IMR-90 (cell line): Measurements from ENCODE around the gene CACNA2D3. TPM values are rescaled to one million over a fixed set of nuclear protein-coding genes. Genes with fewer than 3 reads are reported as not detected.

Experiments used
- ATAC-seq: fragments of 200-7000 bp; cut with Tn5 transposase; 2 replicates; pipeline ENCODE4 v1.9.1; 2020; ENCODE audit warnings: low read depth, mild to moderate bottlenecking, moderate library complexity
- BruUV-seq: library from RNA; stranded (reverse); fragments of 400-500 nt; replicated peaks from 2 replicates; lab custom pipeline; 2021; lab: Mats Ljungman, UMichigan
- CTCF ChIA-PET: fragments of 300-600 bp; formaldehyde crosslinking; extraction: SDS; loops from one replicate; lab custom pipeline; 2021; ENCODE audit warnings: antibody characterized with exemption; lab: Yijun Ruan, JAX
- POLR2A ChIA-PET: fragments of 300-600 bp; sonication (Branson Sonifier 250); formaldehyde crosslinking; loops from one replicate; lab custom pipeline; 2022; ENCODE audit warnings: antibody characterized with exemption; ENCODE audit not compliant: unreplicated experiment; lab: Charles Lee
- DNase-seq: peaks from one replicate; pipeline ENCODE4 v3.0.0; 2013
- H2AFZ ChIP-seq: replicated peaks from 2 replicates; pipeline ENCODE3; 2013; ENCODE audit warnings: low read length, mild to moderate bottlenecking; ENCODE audit not compliant: poor library complexity
- H2AK5ac ChIP-seq: 2 replicates; pipeline ENCODE4 v1.6.1; 2013; ENCODE audit warnings: low read depth, low read length, inconsistent platforms
- H2AK9ac ChIP-seq: replicated peaks from 2 replicates; pipeline ENCODE3; 2013; ENCODE audit warnings: mild to moderate bottlenecking, low read depth, low read length, moderate library complexity; ENCODE audit not compliant: poor library complexity
- H2BK120ac ChIP-seq: 2 replicates; pipeline ENCODE4 v1.6.1; 2013; ENCODE audit warnings: low read depth, low read length, inconsistent platforms
- H2BK15ac ChIP-seq: 3 replicates; pipeline ENCODE4 v1.6.1; 2013; ENCODE audit warnings: low read depth, low read length, inconsistent platforms
- H2BK20ac ChIP-seq: 2 replicates; pipeline ENCODE4 v1.6.1; 2013; ENCODE audit warnings: low read depth, mild to moderate bottlenecking, inconsistent platforms, low read length, moderate library complexity
- H2BK5ac ChIP-seq: 2 replicates; pipeline ENCODE4 v1.6.1; 2013; ENCODE audit warnings: mild to moderate bottlenecking, low read depth, low read length, inconsistent platforms; ENCODE audit not compliant: poor library complexity, severe bottlenecking
- H3K14ac ChIP-seq: replicated peaks from 2 replicates; pipeline ENCODE4 v1.6.1; 2013; ENCODE audit warnings: low read depth, low read length, inconsistent platforms
- H3K18ac ChIP-seq: 2 replicates; pipeline ENCODE4 v1.6.1; 2013; ENCODE audit warnings: low read depth, low read length, control low read depth
- H3K23ac ChIP-seq: 2 replicates; pipeline ENCODE4 v1.6.1; 2013; ENCODE audit warnings: low read depth, low read length, inconsistent platforms
- H3K27ac ChIP-seq: 2 replicates; pipeline ENCODE4 v1.5.1; 2013; ENCODE audit warnings: mild to moderate bottlenecking, control low read depth, low read length; ENCODE audit not compliant: insufficient read depth
- H3K27me3 ChIP-seq: 2 replicates; pipeline ENCODE4 v1.6.1; 2013; ENCODE audit warnings: low read length; ENCODE audit not compliant: control insufficient read depth, insufficient read depth
- H3K36me3 ChIP-seq: 2 replicates; pipeline ENCODE4 v1.6.1; 2013; ENCODE audit warnings: low read length, mixed read lengths; ENCODE audit not compliant: control insufficient read depth, insufficient read depth
- H3K4ac ChIP-seq: 2 replicates; pipeline ENCODE4 v1.6.1; 2013; ENCODE audit warnings: low read depth, low read length, inconsistent platforms
- H3K4me1 ChIP-seq: 2 replicates; pipeline ENCODE4 v1.6.1; 2013; ENCODE audit warnings: low read length, mixed read lengths; ENCODE audit not compliant: control insufficient read depth, insufficient read depth
- H3K4me2 ChIP-seq: 2 replicates; pipeline ENCODE4 v1.6.1; 2013; ENCODE audit warnings: low read depth, mild to moderate bottlenecking, control low read depth, low read length, moderate library complexity
- H3K4me3 ChIP-seq: 2 replicates; pipeline ENCODE4 v1.5.1; 2013; ENCODE audit warnings: low read depth, mild to moderate bottlenecking, control low read depth, low read length, moderate library complexity; ENCODE audit not compliant: insufficient read depth
- H3K56ac ChIP-seq: 2 replicates; pipeline ENCODE4 v1.6.1; 2013; ENCODE audit warnings: low read length, inconsistent platforms; ENCODE audit not compliant: insufficient read depth; ENCODE audit errors: extremely low read depth
- H3K79me1 ChIP-seq, 2 experiments: 2 replicates each; pipeline ENCODE4 v1.6.1; 2013; ENCODE audit warnings: low read length in 2 of 2, inconsistent platforms in 1 of 2, low read depth in 1 of 2
- H3K9ac ChIP-seq: 2 replicates; pipeline ENCODE4 v1.6.1; 2013; ENCODE audit warnings: low read depth, low read length, control low read depth
- H3K9me1 ChIP-seq: 2 replicates; pipeline ENCODE4 v1.6.1; 2013; ENCODE audit warnings: low read length, inconsistent platforms; ENCODE audit not compliant: insufficient read depth
- H3K9me3 ChIP-seq: 2 replicates; pipeline ENCODE4 v1.6.1; 2013; ENCODE audit warnings: low read length; ENCODE audit not compliant: control insufficient read depth, insufficient read depth
- H4K20me1 ChIP-seq: 2 replicates; pipeline ENCODE4 v1.6.1; 2013; ENCODE audit warnings: low read length, inconsistent platforms; ENCODE audit not compliant: insufficient read depth
- H4K5ac ChIP-seq: 2 replicates; pipeline ENCODE4 v1.6.1; 2013; ENCODE audit warnings: mild to moderate bottlenecking, low read depth, low read length, control low read depth
- H4K8ac ChIP-seq, 2 experiments: 2 replicates each; pipeline ENCODE4 v1.6.1; 2013; ENCODE audit warnings: low read depth in 2 of 2, low read length in 2 of 2, control low read depth in 1 of 2, inconsistent platforms in 1 of 2
- H4K91ac ChIP-seq: 2 replicates; pipeline ENCODE4 v1.6.1; 2013; ENCODE audit warnings: low read depth, low read length, inconsistent platforms; ENCODE audit not compliant: insufficient read depth
- BHLHE40 ChIP-seq: fragments of 150-350 bp; IDR thresholded peaks from 2 replicates; pipeline ENCODE4 v1.6.1; 2016; ENCODE audit warnings: mild to moderate bottlenecking, low read depth, low read length
- CEBPB ChIP-seq: IDR thresholded peaks from 2 replicates; pipeline ENCODE4 v1.6.1; 2012; ENCODE audit warnings: low read depth, low read length, improper control_type of control experiment
- CHD1 ChIP-seq: IDR thresholded peaks from 2 replicates; pipeline ENCODE4 v1.6.1; 2012; ENCODE audit warnings: low read depth, low read length, improper control_type of control experiment
- CTCF ChIP-seq: conservative IDR thresholded peaks from 2 replicates; pipeline ENCODE4 v1.5.1; 2012; ENCODE audit warnings: mild to moderate bottlenecking, low read depth, low read length, improper control_type of control experiment
- ELK1 ChIP-seq: fragments of 150-350 bp; IDR thresholded peaks from 2 replicates; pipeline ENCODE4 v1.6.1; 2016; ENCODE audit warnings: low read depth, mild to moderate bottlenecking, low read length, moderate library complexity, borderline replicate concordance
- FOS ChIP-seq: fragments of 150-350 bp; IDR thresholded peaks from 2 replicates; pipeline ENCODE4 v1.6.1; 2016; ENCODE audit warnings: low read depth, low read length
- MAFK ChIP-seq: IDR thresholded peaks from 2 replicates; pipeline ENCODE4 v1.6.1; 2012; ENCODE audit warnings: low read depth, low read length, improper control_type of control experiment
- MAZ ChIP-seq: IDR thresholded peaks from 2 replicates; pipeline ENCODE4 v1.6.1; 2012; ENCODE audit warnings: low read depth, mild to moderate bottlenecking, low read length, improper control_type of control experiment, moderate library complexity, borderline replicate concordance
- NFE2L2 ChIP-seq: fragments of 150-350 bp; IDR thresholded peaks from 2 replicates; pipeline ENCODE4 v1.6.1; 2016; ENCODE audit warnings: low read depth, mild to moderate bottlenecking, low read length
- POLR2A ChIP-seq: IDR thresholded peaks from 2 replicates; pipeline ENCODE4 v1.6.1; 2012; ENCODE audit warnings: mild to moderate bottlenecking, low read depth, low read length
- RAD21 ChIP-seq: IDR thresholded peaks from 2 replicates; pipeline ENCODE4 v1.6.1; 2012; ENCODE audit warnings: low read length, improper control_type of control experiment
- RCOR1 ChIP-seq: IDR thresholded peaks from 2 replicates; pipeline ENCODE4 v1.6.1; 2012; ENCODE audit warnings: mild to moderate bottlenecking, low read length, improper control_type of control experiment; ENCODE audit not compliant: insufficient replicate concordance
- RFX5 ChIP-seq: IDR thresholded peaks from 2 replicates; pipeline ENCODE4 v1.8.0; 2012; ENCODE audit warnings: low read depth, mild to moderate bottlenecking, low read length, moderate library complexity
- SMC3 ChIP-seq: fragments of 150-350 bp; IDR thresholded peaks from 2 replicates; pipeline ENCODE4 v1.6.1; 2016; ENCODE audit warnings: low read depth, mild to moderate bottlenecking, antibody characterized with exemption, low read length, moderate library complexity
- USF2 ChIP-seq: fragments of 150-350 bp; IDR thresholded peaks from 2 replicates; pipeline ENCODE4 v1.6.1; 2017; ENCODE audit warnings: mild to moderate bottlenecking, antibody characterized with exemption, low read length, low read depth
- WGBS, 2 experiments: methylation state at CpG; one replicate each; pipeline versions ENCODE4 v1.1.5 to v1.1.7; 2013; ENCODE audit warnings: missing lambda C conversion rate in 2 of 2; ENCODE audit not compliant: insufficient read length in 1 of 2; ENCODE audit errors: extremely low coverage in 2 of 2; 5-methylcytosine and 5-hydroxymethylcytosine counted together
- dilution Hi-C: fragments of 300-500 bp; cut with HindIII; formaldehyde crosslinking; loops from one replicate; pipeline ENCODE4 v1.14.3; 2018; ENCODE audit warnings: low sequenced_read_pairs; ENCODE audit not compliant: unreplicated experiment
- in situ Hi-C: fragments of 300-500 bp; cut with MboI; formaldehyde crosslinking; loops from 3 replicates; pipeline ENCODE4 v1.14.3; 2019; ENCODE audit warnings: low sequenced_read_pairs, inconsistent platforms, mixed read lengths
- intact Hi-C: fragments of 100-400 bp; cut with micrococcal nuclease; formaldehyde crosslinking; loops from 2 replicates; pipeline ENCODE4 v1.10.0; 2022
- polyA plus RNA-seq, 3 experiments: library from polyadenylated mRNA; depleted of rRNA; stranded (reverse); fragments of >200 nt; gene quantifications; 2 replicates each; pipeline ENCODE4 v1.2.3, GENCODE V29; 2012; ENCODE audit warnings: low replicate concordance in 1 of 3
- total RNA-seq: library from RNA; depleted of rRNA; stranded (reverse); fragments of >200 nt; gene quantifications from 2 replicates; pipeline ENCODE4 v1.2.3, GENCODE V29; 2012

Gene CACNA2D3
- total and polyA plus RNA-seq, 2 of the 4 experiments (the other 2 are of a cell fraction) = 0.36 to 0.41 TPM

- TF ChIP-seq RAD21 (no peak), CHD1 (no peak)
Measured at GRCh38 chr3:54736459-54736858, 614.1 kb downstream of the CACNA2D3 start (continued).

DNA sequence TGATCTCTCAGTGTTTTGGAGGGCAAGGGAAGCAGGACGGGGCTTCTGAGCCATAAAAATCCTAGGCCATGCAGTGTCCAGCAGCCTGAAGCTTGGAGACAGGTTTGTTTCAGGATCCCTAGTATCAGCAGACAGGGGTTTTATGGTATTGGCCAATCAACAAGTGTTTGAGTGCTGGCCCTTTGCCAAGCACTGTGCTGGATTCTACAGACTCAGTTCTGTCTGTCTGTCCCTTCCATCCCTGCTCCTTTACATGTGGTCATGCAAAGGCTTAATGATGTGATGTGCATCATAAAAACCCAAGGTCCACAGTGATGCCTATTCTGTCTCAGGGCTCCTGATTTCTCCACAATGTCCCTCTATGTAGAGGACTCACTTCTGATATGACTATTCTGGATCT lies 621.4 kb downstream of the CACNA2D3 start:
- intact Hi-C loops (no loop called here), in situ Hi-C loops (no loop called here), dilution Hi-C loops (no loop called here)
- Histone ChIP-seq H3K18ac (no peak overlapping the region), H2BK120ac (no peak overlapping the region), H3K9me1 (no peaks in the 10 kb centered on the region), H3K23ac (no peak overlapping the region), H3K27me3 (peaks cover 4% of the 10 kb centered on the region), H4K5ac (no peak overlapping the region), H3K9me3 (no peaks in the 10 kb centered on the region), H3K4me2 (no peak overlapping the region), H2BK5ac (no peak overlapping the region), H4K8ac (no peak overlapping the region), H3K4ac (no peak overlapping the region), H3K4me1 (0 out of 2 replicates have a peak, but pooled peaks cover 1% of the 10 kb centered on the region), H4K20me1 (no peaks in the 10 kb centered on the region), H3K14ac (no peak overlapping the region), H3K79me1 (no peaks in the 10 kb centered on the region), H3K36me3 (no peaks in the 10 kb centered on the region), H2AK9ac (no peak overlapping the region), H3K27ac (no peak overlapping the region), H4K91ac (no peak overlapping the region), H3K9ac (no peak overlapping the region), H2BK20ac (no peak overlapping the region), H3K56ac (no peak overlapping the region), H2AK5ac (no peak overlapping the region), H2BK15ac (no peak overlapping the region), H3K4me3 (no peak overlapping the region), H2AFZ (no peak overlapping the region)
- CTCF ChIA-PET = no interaction called here
- POLR2A ChIA-PET = no interaction called here
- WGBS, 2 experiments = no CpG with 5 or more reads among the region's 1 CpG
- no peak for DNase-seq
- BruUV-seq = no TSS peak
- no peak for ATAC-seq
- TF ChIP-seq RCOR1 = no peak
- no peak for TF ChIP-seq RAD21
- no peak for TF ChIP-seq CEBPB
- TF ChIP-seq MAFK = no peak
- no peak for TF ChIP-seq MAZ
- TF ChIP-seq BHLHE40 = no peak
- no peak for TF ChIP-seq SMC3
- no peak for TF ChIP-seq POLR2A
- TF ChIP-seq FOS = no peak
- no peak for TF ChIP-seq RFX5
- no peak for TF ChIP-seq CTCF
- TF ChIP-seq USF2 = no peak
- no peak for TF ChIP-seq ELK1
- TF ChIP-seq NFE2L2 = no peak
